Activated naive CD4-positive, alpha-beta T cell treated with Interleukin-2 at 50 U/mL for 16 hours (primary cell): ENCODE data around the gene TEX48.

Source experiments
- DNase-seq: peaks from one replicate; pipeline ENCODE4 v3.0.0-alpha.2; 2020

TEX48 gene

DNA sequence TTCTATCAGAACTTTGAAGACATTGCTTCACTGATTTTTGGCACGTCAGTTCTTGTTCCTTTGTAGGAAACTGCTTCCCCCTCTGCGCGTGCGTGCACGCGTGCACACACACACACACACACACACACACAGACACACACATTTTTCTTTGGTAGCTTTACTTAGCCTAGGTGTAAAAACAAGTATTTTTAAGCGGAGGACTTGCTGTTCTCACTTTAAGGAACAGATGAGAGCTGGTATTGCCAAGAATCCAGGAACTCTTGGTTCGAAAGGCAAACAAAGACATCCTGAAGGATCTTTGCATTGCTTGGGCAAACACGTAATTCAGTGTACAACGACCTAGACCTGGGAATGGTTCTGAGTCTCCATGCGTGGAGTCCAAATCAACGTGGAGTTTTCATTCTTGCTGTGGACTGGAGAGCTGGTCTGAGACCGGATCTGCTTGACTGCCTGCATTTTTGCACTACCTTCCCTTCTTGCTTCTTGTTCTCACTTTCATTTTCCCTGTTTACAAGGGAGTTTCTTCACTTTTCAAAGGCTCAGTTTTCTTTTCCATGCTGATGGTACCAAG, 62.7 kb downstream of the TEX48 start:
- DNase-seq = no peak

DNA sequence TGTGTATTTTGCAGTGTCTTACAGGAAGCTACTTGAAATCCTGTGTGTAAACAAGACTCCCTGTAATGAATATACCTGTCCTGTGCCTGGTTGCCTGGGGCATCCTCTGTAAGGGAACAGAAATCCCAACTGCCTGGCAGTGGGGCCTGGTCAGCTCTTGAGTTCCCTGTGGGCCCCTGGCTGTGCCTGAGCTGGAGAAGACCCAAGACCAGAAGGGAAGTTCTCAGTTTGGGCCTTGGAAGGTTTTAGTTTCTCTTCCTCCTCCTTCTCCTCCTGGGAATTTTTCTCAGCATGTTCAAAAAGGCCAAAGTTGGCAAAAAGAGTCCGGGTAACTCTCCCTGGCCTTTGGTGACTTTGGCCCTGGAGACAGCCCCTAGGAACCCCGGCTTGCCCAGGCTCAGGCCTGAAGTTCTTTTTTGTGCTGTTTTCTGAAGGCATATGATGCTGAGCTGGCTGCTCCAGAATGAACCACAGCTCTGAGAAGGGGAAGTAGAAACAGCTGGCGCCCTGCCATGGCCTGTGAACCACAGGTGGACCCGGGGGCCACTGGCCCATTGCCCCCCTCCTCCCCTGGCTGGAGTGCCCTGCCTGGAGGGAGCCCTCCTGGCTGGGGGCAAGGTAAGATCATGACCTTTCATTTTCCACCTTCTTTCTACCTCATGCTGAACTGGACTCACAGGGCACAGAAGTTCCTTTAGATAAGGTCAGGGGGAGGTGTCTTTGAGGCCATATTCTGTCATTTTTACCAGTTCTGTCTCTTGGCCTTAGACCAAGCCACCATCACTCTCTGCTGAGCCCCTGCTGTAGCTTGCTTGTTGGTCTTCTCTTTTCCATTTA, 65.1 kb downstream of the TEX48 start:
- DNase-seq = no peak
